Stomach smooth muscle (tissue), 2 donors: ENCODE results near the gene TMCC3.

Experiments
- H3K27ac ChIP-seq: one replicate; pipeline ENCODE4 v1.7.0; 2013; ENCODE audit warnings: mild to moderate bottlenecking, low read length, inconsistent platforms
- H3K27me3 ChIP-seq, 2 donors: one replicate each; pipeline ENCODE4 v1.7.0; 2013; ENCODE audit warnings: low read length in 2 of 2; ENCODE audit not compliant: insufficient read depth in 2 of 2, control insufficient read depth in 1 of 2
- H3K36me3 ChIP-seq, 2 donors: one replicate each; pipeline ENCODE4 v1.7.0; 2013; ENCODE audit warnings: low read length in 2 of 2; ENCODE audit not compliant: control insufficient read depth in 2 of 2, insufficient read depth in 2 of 2
- H3K4me1 ChIP-seq: one replicate; pipeline ENCODE4 v1.7.0; 2013; ENCODE audit warnings: low read length; ENCODE audit not compliant: control insufficient read depth, insufficient read depth
- H3K4me3 ChIP-seq, 2 donors: one replicate each; pipeline ENCODE4 v1.7.0; 2013; ENCODE audit warnings: low read length in 2 of 2
- H3K9ac ChIP-seq, 2 donors: one replicate each; pipeline ENCODE4 v1.7.0; 2013; ENCODE audit warnings: low read length in 2 of 2, mild to moderate bottlenecking in 1 of 2
- H3K9me3 ChIP-seq, 2 donors: one replicate each; pipeline ENCODE4 v1.7.0; 2013; ENCODE audit warnings: low read length in 2 of 2; ENCODE audit not compliant: control insufficient read depth in 2 of 2
- donor health status: healthy.
- donor health status: Pancreatic carcinoma.

TMCC3 gene

DNA sequence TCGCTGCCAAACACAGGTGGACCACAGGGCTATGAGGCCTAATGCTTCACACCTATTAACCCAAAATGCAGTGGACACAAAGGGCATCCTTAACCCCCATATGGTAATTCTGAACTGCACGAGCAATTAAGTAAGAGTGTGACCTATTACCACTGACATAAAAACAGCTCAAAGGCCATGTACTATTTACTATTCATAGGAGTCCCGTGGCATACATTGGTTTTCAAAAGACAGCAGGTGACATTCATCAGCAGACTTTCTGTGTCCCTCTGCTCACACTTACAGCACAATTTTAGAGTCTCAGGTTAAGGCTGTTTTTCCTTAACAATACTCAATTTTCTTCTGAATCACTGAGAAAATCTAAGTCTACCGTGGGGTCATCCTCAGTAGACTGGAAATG, 23.1 kb upstream of the TMCC3 start:
- Histone ChIP-seq H3K27ac (no peak overlapping the region), H3K9ac (no peak overlapping the region), H3K36me3 (no peaks in the 10 kb centered on the region), H3K4me3 (no peak overlapping the region), H3K9me3 (no peaks in the 10 kb centered on the region), H3K4me1 (peaks cover 2% of the 10 kb centered on the region), H3K27me3 (no peaks in the 10 kb centered on the region)

- Histone ChIP-seq H3K9ac (no peak overlapping the region), H3K27me3 (no peaks in the 10 kb centered on the region), H3K9me3 (no peaks in the 10 kb centered on the region), H3K27ac (no peak overlapping the region), H3K36me3 (no peaks in the 10 kb centered on the region), H3K4me3 (no peak overlapping the region), H3K4me1 (no peaks in the 10 kb centered on the region)
Measured at GRCh38 chr12:94671917-94672316, 21.6 kb upstream of the TMCC3 start.

DNA sequence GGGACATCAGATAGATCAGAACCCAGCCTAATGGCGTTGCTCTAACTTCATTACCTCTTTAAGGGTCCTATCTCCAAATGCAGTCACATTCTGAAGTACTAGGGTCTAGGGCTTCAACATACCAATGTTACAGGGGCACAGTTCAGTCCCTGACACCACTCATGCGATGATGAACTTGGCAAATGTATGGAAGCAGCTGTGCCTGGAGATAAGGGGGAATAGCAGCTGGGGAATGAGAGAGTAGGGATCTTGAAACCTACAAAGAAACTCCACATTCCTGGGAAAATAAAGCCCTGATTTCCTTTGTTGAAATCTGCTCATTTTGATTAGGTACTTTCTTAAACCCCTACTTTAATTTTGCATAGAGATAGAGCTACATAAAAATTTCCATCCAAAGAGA, 20.5 kb upstream of the TMCC3 start:
- Histone ChIP-seq H3K27ac (no peak overlapping the region), H3K9me3 (no peaks in the 10 kb centered on the region), H3K4me1 (no peaks in the 10 kb centered on the region), H3K27me3 (no peaks in the 10 kb centered on the region), H3K4me3 (no peak overlapping the region), H3K9ac (no peak overlapping the region), H3K36me3 (no peaks in the 10 kb centered on the region)

GRCh38 chr12:94670075-94670474, 19.7 kb upstream of the TMCC3 start:
- Histone ChIP-seq H3K4me1 (no peaks in the 10 kb centered on the region), H3K9ac (no peak overlapping the region), H3K27ac (no peak overlapping the region), H3K27me3 (no peaks in the 10 kb centered on the region), H3K4me3 (no peak overlapping the region), H3K36me3 (no peaks in the 10 kb centered on the region), H3K9me3 (no peaks in the 10 kb centered on the region)

DNA sequence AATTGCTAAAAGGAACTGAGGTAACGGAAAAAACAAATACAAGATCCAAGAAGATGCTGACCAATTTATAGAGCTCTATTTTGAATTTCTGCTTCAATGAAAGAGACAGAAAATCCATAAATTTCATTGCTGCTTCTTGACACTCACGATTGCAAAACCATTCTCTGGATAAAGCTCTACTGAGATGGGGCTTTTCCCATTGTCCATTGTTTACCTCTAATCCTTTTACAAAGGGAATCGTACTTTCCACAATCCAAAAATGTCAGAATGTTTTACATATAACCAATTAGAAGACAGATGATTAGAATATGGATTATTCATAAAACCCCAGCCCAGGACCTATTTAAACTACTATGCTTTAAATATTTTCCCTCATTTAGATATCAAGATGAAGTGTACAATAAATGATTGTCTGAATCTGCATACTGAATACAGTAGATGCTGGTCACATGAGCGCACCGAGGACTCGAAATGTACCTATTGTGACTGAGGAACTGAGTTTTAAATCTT, 16.7 kb upstream of the TMCC3 start:
- no peak overlapping the region for H3K9ac ChIP-seq
- H3K4me1 ChIP-seq: no peaks in the 10 kb centered on the region
- no peaks in the 10 kb centered on the region for H3K9me3 ChIP-seq
- H3K4me3 ChIP-seq: no peak overlapping the region
- no peaks in the 10 kb centered on the region for H3K27me3 ChIP-seq
- no peaks in the 10 kb centered on the region for H3K36me3 ChIP-seq
- no peak overlapping the region for H3K27ac ChIP-seq

DNA sequence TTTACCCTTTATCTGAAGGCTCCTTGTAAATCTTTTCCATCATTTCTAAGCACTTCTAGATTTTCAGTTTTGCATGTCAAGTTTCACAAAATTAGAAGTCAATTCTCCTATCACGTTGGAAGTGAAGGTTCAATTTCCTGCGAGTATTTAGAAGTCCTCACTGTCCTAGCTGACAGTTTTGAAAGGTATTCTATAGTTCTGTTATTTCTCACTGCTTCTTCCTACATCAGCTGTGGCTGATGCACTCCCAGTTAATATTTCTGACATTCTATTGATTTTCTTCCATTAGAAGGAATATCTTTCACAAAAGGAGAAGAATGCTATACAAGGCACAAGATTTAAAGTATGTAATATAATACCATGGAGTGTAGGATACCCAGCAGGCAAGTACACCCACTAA, 15.8 kb upstream of the TMCC3 start:
- Histone ChIP-seq H3K9ac (no peak overlapping the region), H3K27me3 (no peaks in the 10 kb centered on the region), H3K36me3 (no peaks in the 10 kb centered on the region), H3K9me3 (no peaks in the 10 kb centered on the region), H3K4me3 (no peak overlapping the region), H3K27ac (no peak overlapping the region), H3K4me1 (no peaks in the 10 kb centered on the region)

DNA sequence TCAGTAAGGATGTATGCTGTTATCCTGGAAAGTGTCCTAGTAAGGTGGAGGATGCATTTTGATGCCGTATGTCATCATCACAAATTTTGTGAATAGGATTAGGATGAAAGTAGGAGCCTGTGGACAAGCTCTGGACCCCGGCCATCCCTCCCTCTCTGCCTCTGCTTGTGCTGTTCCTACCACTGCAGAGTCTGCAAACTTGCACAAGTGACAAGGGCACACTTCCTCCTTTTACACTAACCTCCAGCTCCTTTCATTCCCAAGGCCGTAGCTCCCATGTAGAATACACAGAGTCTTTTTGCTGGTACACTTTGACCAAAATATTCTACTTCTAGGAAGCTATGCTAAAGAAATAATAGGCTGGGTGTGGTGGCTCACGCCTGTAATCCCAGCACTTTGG, 13.3 kb upstream of the TMCC3 start:
- H3K27ac ChIP-seq: no peak overlapping the region
- H3K27me3 ChIP-seq: no peaks in the 10 kb centered on the region
- no peaks in the 10 kb centered on the region for H3K4me1 ChIP-seq
- no peak overlapping the region for H3K4me3 ChIP-seq
- H3K36me3 ChIP-seq: no peaks in the 10 kb centered on the region
- no peaks in the 10 kb centered on the region for H3K9me3 ChIP-seq
- H3K9ac ChIP-seq: no peak overlapping the region

- Histone ChIP-seq H3K4me3 (no peak overlapping the region), H3K36me3 (no peaks in the 10 kb centered on the region), H3K27me3 (no peaks in the 10 kb centered on the region), H3K9me3 (no peaks in the 10 kb centered on the region), H3K4me1 (no peaks in the 10 kb centered on the region), H3K27ac (no peak overlapping the region), H3K9ac (no peak overlapping the region)
Measured at GRCh38 chr12:94663071-94663470, 12.7 kb upstream of the TMCC3 start.

GRCh38 chr12:94660436-94660835, 10.1 kb upstream of the TMCC3 start:
- Histone ChIP-seq H3K36me3 (no peaks in the 10 kb centered on the region), H3K27ac (no peak overlapping the region), H3K27me3 (no peaks in the 10 kb centered on the region), H3K9me3 (no peaks in the 10 kb centered on the region), H3K4me3 (no peak overlapping the region), H3K9ac (no peak overlapping the region), H3K4me1 (no peaks in the 10 kb centered on the region)

DNA sequence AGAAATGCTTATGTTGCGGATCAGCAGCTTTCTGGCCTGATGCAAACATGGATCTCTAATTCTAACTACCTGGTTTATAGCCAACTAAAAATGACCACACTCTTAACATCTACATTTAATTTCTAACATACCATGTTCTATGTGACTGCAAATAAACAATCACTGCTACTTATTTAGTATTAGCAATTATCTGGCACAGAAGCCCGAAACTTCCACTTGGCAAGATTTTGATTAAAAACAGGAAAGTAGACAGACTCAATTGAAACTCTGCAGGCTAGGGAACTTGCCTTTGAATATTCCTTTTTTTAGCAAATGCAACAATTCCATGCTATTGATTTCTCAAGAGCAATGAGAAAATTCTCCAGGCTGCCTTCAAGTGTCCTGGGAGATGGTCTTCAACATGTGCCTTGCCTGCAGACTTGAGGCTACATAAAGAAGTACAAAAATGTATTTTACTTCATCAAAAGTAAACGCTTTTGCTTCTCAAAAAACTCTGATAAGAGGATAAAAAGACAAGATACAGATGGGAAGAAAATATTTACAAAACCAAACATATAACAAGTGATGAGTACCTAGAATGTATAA, 9.1 kb upstream of the TMCC3 start:
- no peaks in the 10 kb centered on the region for H3K9me3 ChIP-seq
- no peak overlapping the region for H3K4me3 ChIP-seq
- no peaks in the 10 kb centered on the region for H3K4me1 ChIP-seq
- no peak overlapping the region for H3K9ac ChIP-seq
- no peak overlapping the region for H3K27ac ChIP-seq
- H3K27me3 ChIP-seq: no peaks in the 10 kb centered on the region
- H3K36me3 ChIP-seq: no peaks in the 10 kb centered on the region

DNA sequence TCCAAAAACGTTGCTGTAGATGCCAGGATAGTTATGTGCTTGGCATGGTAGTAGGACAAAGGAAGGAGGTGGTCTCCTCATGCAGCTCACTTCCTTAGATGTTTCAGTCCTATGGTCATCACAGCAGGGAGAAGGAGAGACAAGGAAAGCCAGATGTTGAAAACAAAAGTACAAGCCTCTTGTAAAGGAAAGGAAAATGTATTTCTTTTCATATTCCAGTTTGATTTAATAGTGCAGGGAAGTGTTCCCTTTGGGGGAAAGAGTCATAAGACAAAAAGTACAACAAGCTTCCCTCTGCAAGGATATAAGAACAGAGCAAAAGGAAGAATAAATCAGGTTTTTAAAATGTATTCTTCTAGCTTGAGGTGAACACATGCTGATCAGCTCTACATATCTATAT, 8.6 kb upstream of the TMCC3 start:
- Histone ChIP-seq H3K4me3 (no peak overlapping the region), H3K27me3 (no peaks in the 10 kb centered on the region), H3K4me1 (no peaks in the 10 kb centered on the region), H3K36me3 (no peaks in the 10 kb centered on the region), H3K9ac (no peak overlapping the region), H3K27ac (no peak overlapping the region), H3K9me3 (no peaks in the 10 kb centered on the region)
